Epithelial cell of esophagus (primary cell): ENCODE measurements around the gene QSER1.

ENCODE experiments used
- DNase-seq: peaks from one replicate; pipeline ENCODE4 v3.0.0; 2010; ENCODE audit warnings: low read depth
- H3K4me3 ChIP-seq: 2 replicates; pipeline ENCODE4 v1.5.1; 2011; ENCODE audit warnings: mild to moderate bottlenecking, low read length, control low read depth
- TF ChIP-seq, protein P1 (sequence below): IDR thresholded peaks from 2 replicates; pipeline ENCODE4 v1.5.1; 2011; ENCODE audit warnings: low read depth, mild to moderate bottlenecking, low read length, control low read depth, inconsistent platforms; ENCODE audit not compliant: insufficient read depth; ENCODE audit errors: missing control alignments

The QSER1 gene

DNA sequence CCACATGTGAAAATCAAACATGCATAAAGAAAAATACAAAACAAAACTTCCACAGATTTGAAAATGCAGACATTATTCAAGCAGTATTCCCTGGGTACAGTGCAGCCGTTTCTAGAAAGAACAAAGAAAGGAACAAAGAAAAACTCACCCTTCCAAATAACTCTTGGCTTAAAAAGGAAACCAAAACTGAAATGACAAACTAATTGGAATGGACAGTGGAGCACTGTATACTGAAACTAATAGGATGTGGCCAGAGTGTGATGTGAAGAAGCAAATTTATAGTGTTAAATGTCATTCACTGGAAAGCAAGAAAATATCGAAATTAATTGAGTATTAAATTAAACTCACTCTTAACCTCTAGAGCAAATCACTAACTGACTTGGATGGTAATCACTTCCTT, 55.4 kb downstream of the QSER1 start:
- TF ChIP-seq, protein P1, sequence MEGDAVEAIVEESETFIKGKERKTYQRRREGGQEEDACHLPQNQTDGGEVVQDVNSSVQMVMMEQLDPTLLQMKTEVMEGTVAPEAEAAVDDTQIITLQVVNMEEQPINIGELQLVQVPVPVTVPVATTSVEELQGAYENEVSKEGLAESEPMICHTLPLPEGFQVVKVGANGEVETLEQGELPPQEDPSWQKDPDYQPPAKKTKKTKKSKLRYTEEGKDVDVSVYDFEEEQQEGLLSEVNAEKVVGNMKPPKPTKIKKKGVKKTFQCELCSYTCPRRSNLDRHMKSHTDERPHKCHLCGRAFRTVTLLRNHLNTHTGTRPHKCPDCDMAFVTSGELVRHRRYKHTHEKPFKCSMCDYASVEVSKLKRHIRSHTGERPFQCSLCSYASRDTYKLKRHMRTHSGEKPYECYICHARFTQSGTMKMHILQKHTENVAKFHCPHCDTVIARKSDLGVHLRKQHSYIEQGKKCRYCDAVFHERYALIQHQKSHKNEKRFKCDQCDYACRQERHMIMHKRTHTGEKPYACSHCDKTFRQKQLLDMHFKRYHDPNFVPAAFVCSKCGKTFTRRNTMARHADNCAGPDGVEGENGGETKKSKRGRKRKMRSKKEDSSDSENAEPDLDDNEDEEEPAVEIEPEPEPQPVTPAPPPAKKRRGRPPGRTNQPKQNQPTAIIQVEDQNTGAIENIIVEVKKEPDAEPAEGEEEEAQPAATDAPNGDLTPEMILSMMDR: no peak
- no peak overlapping the region for H3K4me3 ChIP-seq
- no peak for DNase-seq

DNA sequence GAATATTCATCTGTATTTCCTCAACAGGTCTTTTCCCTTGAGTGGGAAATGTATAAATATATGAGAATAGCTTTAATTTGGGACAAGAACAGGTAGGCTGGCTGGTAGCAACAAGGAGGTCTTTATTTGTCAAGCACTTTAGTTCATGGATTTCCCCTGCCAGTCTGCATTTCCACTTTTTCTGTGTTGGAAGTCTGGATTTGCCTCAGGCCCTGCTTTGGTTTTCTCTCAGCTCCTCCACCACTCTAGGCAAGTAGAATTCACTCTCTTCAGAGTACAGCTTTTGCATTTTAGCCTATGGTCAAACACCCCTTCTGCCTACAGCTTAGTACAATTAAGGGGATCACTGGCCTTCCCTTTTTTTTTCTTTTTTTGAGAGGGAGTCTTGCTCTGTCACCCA, 57.1 kb downstream of the QSER1 start:
- H3K4me3 ChIP-seq: no peak overlapping the region
- no peak for DNase-seq
- TF ChIP-seq, protein P1: no peak

GRCh38 chr11:32952421-32952820, 59.8 kb downstream of the QSER1 start:
- TF ChIP-seq, protein P1: no peak
- DNase-seq: no peak
- no peak overlapping the region for H3K4me3 ChIP-seq

DNA sequence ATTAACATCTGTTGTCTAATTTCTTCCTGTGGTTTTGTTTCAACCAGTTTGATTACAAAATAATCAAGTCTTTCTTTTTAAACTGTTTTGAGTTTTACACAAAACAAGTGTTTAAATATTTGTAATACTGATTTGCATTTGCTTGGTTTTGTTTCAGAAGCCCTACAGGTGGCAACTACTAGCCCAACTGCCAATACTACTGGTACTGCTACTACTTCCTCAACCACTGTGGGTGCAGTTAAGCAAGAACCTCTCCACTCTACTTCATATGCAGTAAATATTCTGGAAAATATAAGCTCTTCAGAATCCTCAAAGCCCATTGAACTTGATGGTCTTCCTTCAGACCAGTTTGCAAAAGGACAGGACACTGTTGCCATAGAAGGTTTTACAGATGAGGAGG, 61.1 kb downstream of the QSER1 start:
- H3K4me3 ChIP-seq: no peak overlapping the region
- DNase-seq: no peak
- TF ChIP-seq, protein P1: no peak

DNA sequence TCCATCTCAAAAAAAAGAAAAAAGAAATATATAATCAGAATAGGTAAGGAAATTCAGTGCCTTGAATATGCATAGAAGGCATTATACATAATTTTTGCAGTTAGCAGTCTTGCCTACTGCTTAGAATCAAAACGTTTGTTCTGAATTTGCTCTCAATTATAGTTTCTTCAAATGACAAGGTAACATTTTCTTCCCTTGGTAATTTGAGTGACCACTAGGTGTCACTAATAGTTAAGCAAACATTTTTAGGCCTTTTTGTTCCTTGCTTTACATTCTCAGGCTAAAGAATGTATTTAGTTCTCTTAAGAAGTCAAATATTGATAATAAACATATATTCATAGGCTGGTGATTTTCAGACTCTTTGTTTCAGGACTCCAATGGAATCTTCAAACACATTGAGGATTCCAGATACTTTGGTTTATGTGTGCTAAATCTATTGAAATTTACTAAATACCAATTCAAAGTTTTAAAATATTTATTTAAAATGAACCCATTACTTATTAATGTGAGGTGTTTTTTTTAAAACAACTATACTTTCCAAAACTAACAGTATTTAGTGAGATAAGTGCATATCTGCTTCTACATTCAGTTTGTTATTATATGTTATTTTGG, 68.0 kb downstream of the QSER1 start:
- peak; percentile 63 for DNase-seq
- no peak overlapping the region for H3K4me3 ChIP-seq
- TF ChIP-seq, protein P1: peak; percentile 44

GRCh38 chr11:32962016-32962415, 69.4 kb downstream of the QSER1 start:
- DNase-seq: no peak
- no peak overlapping the region for H3K4me3 ChIP-seq
- TF ChIP-seq, protein P1: no peak

GRCh38 chr11:32963721-32964120, 71.1 kb downstream of the QSER1 start:
- no peak overlapping the region for H3K4me3 ChIP-seq
- no peak for DNase-seq
- TF ChIP-seq, protein P1: no peak
